NCI-H446 (cell line): ENCODE data around the gene ABTB2.
A peak's percentile ranks its signal among the peaks of the same experiment; 100 is the strongest.

Experiments used
- DNase-seq, 2 experiments: peaks; one replicate each; lab custom pipeline; 2025; lab: John Stamatoyannopoulos, UW

Gene ABTB2

GRCh38 chr11:34315394-34315793 lies 42.4 kb downstream of the ABTB2 start:
- DNase-seq: no peak

GRCh38 chr11:34314936-34315335 lies 42.9 kb downstream of the ABTB2 start:
- no peak for DNase-seq

- no peak for DNase-seq
Observed at GRCh38 chr11:34314176-34314575, 43.6 kb downstream of the ABTB2 start.

DNA sequence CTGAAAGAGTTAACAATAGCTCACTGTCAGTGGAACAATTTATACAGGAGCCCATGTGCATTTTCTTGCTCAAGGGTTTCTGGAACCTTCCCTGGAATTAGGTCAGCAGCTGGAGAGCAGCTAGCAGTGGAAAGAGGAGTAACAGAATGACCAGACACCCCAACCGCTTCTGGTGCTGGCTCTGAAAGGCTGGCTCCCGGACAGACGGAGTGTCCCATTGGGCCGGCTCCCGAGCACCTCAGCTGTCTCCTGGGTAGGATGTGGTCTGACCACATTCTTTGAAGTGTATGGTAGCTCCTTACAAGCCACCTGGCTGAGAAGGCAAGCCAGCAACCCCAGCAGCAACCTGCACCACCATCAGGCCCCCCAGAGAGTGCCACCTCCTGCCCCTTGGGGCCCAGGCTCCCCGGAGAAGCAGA lies 44.7 kb downstream of the ABTB2 start:
- no peak for DNase-seq

DNA sequence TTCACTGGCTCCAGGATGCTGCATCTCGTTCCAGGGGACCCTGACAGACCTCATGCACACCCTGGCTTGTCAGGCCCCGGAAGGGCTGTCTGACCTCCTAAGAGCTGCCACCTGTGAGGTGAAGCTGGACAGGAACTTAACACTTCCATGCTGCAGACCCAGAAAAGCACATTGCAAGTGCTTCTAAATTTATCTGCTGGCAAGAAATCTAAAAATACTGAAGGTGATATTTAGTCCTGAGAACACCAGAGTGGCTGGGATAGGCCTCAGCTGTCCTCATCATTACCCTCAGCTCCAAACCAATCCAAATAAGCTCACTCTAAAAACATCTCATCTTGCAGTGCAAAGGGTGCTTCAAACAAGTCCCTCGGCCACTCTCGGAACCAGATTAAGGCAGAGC lies 46.7 kb downstream of the ABTB2 start:
- no peak for DNase-seq

DNA sequence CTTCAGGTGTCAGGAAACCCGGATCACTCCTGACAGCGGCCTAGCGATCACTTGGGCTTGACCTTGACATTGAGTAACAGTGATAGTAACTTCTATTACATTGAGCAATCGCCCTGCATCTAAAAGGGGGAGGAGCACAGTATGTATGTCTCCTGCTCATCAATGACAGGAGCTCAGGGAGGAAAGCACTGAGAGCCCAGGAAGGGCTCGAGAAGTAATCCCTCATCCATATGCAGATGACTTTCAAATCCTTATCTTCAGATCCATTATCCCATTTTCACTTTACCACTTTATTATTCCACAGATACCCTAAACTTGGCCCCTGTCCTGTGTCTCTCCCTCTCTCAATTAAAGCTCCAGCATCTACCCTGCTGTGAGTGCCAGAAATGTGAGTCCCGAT lies 47.8 kb downstream of the ABTB2 start:
- DNase-seq: no peak

GRCh38 chr11:34308913-34309585 lies 48.8 kb downstream of the ABTB2 start:
- DNase-seq: no peak

GRCh38 chr11:34308049-34308912 lies 49.5 kb downstream of the ABTB2 start:
- DNase-seq: no peak

- DNase-seq: no peak
Observed at GRCh38 chr11:34305780-34306179, 52.0 kb downstream of the ABTB2 start.

DNA sequence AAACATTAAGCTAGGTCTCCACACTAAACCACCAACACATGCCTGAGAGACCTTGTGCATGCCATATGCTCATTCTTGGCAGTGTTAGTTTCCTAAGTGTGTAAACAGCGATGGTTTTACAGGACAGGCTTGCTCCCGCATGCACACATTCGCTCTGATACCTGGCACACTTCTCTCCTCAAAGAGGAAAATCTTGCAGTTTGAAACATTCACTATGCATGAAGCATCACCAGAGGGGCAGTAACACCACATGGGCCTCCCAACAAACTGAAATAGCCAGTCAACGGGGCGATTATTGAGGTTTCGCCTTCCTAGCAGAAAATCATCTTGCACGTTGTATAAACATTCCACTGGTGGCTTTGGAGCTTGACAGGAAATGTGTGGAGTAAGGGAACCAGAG lies 52.6 kb downstream of the ABTB2 start:
- DNase-seq: peak; percentile 39 to 67

- no peak for DNase-seq
Observed at GRCh38 chr11:34303028-34303570, 54.7 kb downstream of the ABTB2 start.

DNA sequence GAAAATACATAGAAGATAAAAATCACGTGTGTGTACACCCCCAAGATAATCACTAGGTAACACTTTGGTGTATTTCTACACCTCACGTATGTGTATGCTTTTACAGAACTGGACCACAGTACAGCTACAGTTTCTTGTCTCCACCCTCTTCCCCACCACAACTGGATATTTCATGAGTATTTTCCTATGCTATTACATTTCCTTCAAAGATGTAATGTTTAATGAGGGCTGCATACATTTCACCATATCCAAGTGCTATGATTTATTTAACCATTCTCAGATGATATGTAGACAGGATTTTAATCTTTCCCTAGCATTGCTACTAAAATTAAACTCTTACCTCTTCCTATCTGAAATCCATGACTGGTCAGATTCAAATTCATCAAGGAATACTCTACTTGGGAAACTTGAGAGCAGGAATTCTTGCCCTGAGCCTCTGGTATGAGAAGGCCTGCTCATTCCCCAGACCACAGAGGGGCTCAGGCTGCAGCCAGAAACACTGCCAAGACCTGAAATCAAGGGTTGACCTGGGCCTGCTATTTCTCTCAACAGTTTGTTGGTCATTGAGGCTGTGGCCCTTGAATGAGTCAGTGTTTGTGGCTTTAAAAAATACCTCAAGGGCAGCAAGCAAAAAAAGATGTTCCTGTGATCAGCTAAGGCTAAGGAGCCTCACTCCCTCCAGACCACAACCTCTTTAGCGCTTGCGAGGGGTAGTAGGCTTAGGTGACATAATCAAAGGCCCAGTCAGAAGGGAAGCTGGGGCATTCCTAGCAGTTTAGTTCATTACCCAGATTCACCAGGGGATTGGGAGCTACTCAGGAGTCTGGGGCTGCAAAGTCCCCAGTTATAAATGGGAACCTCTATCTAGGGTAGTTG lies 55.5 kb downstream of the ABTB2 start:
- no peak for DNase-seq

- DNase-seq: no peak
Observed at GRCh38 chr11:34300926-34301295, 56.9 kb downstream of the ABTB2 start.

GRCh38 chr11:34300026-34300925 lies 57.5 kb downstream of the ABTB2 start:
- peak in 1 of 2 experiments; percentile 22 for DNase-seq

GRCh38 chr11:34299284-34299972 lies 58.4 kb downstream of the ABTB2 start:
- DNase-seq: peak; percentile 51 to 52

- DNase-seq: no peak
Observed at GRCh38 chr11:34298871-34299270, 58.9 kb downstream of the ABTB2 start.

DNA sequence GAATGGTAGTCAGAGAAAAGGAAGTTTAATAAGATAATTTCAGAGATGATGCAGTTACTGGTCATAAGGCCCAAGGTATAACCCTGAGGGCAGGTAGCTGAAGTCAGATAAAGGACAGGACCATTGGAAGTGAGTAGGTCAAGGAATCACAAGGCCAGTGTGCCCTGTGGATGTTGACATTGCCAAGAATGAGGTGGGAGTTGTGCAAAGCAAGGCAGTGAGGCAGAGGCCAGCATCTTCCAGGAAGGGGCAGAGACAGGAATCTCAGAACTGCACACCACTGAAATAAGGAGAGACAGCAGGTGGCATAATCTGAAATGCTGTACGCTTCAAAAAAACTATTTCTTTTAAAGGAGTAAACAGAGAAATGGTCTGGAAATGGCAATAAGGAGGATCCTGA lies 61.4 kb downstream of the ABTB2 start:
- DNase-seq: no peak

GRCh38 chr11:34292546-34292945 lies 65.3 kb downstream of the ABTB2 start:
- no peak for DNase-seq

- DNase-seq: no peak
Observed at GRCh38 chr11:34292111-34292510, 65.7 kb downstream of the ABTB2 start.

GRCh38 chr11:34290926-34291325 lies 66.9 kb downstream of the ABTB2 start:
- DNase-seq: no peak

DNA sequence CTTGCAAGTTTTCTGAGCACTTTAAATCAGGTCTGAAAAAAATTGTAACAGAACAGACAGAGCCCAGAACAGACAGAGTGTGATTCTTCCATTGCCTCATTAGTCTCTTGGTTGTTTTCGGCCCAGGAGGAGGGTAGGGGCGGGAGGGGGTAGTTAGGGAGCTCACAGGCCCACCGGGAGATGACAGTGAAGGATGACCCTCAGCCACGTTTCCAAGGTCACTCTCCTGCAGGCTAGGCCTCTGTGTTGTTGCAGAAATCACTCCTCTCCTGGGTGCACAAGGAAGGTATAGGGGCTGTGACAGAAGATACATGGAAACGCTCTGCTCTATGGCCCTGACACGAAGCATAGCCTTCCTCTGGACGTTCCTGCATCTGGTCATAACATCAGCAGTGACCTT lies 69.3 kb downstream of the ABTB2 start:
- DNase-seq: no peak
